Liver (tissue), 3 donors: ENCODE data around the gene SCRN2.

ENCODE experiments used
- FOXA1 ChIP-seq: IDR thresholded peaks from 2 replicates; pipeline ENCODE4 v1.6.1; 2016; ENCODE audit warnings: antibody characterized with exemption
- GABPA ChIP-seq, 2 donors: IDR thresholded peaks in 1 of 2; conservative IDR thresholded peaks in 1 of 2; 2 replicates each; pipeline ENCODE4 v1.6.1; 2016; ENCODE audit warnings: antibody characterized with exemption in 2 of 2, mild to moderate bottlenecking in 1 of 2, moderate library complexity in 1 of 2
- HNF4A ChIP-seq, 2 donors: conservative IDR thresholded peaks; 2 replicates each; pipeline ENCODE4 v1.6.1; 2016; ENCODE audit warnings: antibody characterized with exemption in 2 of 2, mild to moderate bottlenecking in 2 of 2
- JUND ChIP-seq, 2 donors: IDR thresholded peaks; 2 replicates each; pipeline ENCODE4 v1.6.1; 2016; ENCODE audit warnings: antibody characterized with exemption in 2 of 2
- RAD21 ChIP-seq, 2 donors: IDR thresholded peaks; 2 replicates each; pipeline ENCODE4 v1.6.1; 2016; ENCODE audit warnings: antibody characterized with exemption in 2 of 2, mild to moderate bottlenecking in 2 of 2
- RXRA ChIP-seq, 2 donors: IDR thresholded peaks; 2 replicates each; pipeline ENCODE4 v1.6.1; 2017 to 2018; ENCODE audit warnings: antibody characterized with exemption in 2 of 2, mild to moderate bottlenecking in 1 of 2
- SP1 ChIP-seq: IDR thresholded peaks from 2 replicates; pipeline ENCODE4 v1.6.1; 2018; ENCODE audit warnings: antibody characterized with exemption, mild to moderate bottlenecking
- TAF1 ChIP-seq: conservative IDR thresholded peaks from 2 replicates; pipeline ENCODE4 v1.6.1; 2016; ENCODE audit warnings: antibody characterized with exemption, mild to moderate bottlenecking
- YY1 ChIP-seq: IDR thresholded peaks from 2 replicates; pipeline ENCODE4 v1.6.1; 2016; ENCODE audit warnings: antibody characterized with exemption, mild to moderate bottlenecking
- TF ChIP-seq, protein P1 (sequence below): fragments of 150-350 bp; IDR thresholded peaks from 2 replicates; pipeline ENCODE4 v1.5.1; 2017; ENCODE audit warnings: improper control_type of control experiment, low read depth, low read length; ENCODE audit not compliant: missing input control
- TF ChIP-seq, protein P2 (sequence below): IDR thresholded peaks from 2 replicates; pipeline ENCODE4 v1.6.1; 2016; ENCODE audit warnings: antibody characterized with exemption
- TF ChIP-seq, protein P3 (sequence below): IDR thresholded peaks from 2 replicates; pipeline ENCODE4 v1.6.1; 2016; ENCODE audit warnings: antibody characterized with exemption
- TF ChIP-seq, protein P4 (sequence below): IDR thresholded peaks from 2 replicates; pipeline ENCODE4 v1.6.1; 2016; ENCODE audit warnings: antibody characterized with exemption, mild to moderate bottlenecking
- TF ChIP-seq, protein P5 (sequence below): IDR thresholded peaks from 2 replicates; pipeline ENCODE4 v1.6.1; 2016; ENCODE audit warnings: antibody characterized with exemption
- donor health status: healthy.
- donor health status: healthy.

DNA sequence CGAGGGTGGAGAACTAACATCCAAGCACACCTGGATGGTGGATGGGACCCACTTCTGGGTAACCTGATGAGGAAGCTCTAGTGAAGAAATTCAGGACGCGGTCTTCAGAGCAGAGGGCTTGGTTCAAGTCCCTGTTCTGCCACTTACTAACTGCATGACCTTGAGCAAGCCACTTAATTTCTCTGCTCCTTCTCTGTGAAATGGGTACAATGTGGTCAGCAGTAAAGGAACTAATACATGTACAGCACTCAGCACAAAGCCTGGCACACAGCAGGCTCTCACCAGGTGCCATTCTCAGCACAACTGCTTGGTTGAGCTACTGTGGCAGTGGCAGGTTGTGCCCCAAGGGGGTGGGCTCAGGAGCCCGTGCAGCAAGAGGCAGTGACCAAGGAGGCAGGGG, 17.6 kb downstream of the SCRN2 start:
- TF ChIP-seq, protein P1, sequence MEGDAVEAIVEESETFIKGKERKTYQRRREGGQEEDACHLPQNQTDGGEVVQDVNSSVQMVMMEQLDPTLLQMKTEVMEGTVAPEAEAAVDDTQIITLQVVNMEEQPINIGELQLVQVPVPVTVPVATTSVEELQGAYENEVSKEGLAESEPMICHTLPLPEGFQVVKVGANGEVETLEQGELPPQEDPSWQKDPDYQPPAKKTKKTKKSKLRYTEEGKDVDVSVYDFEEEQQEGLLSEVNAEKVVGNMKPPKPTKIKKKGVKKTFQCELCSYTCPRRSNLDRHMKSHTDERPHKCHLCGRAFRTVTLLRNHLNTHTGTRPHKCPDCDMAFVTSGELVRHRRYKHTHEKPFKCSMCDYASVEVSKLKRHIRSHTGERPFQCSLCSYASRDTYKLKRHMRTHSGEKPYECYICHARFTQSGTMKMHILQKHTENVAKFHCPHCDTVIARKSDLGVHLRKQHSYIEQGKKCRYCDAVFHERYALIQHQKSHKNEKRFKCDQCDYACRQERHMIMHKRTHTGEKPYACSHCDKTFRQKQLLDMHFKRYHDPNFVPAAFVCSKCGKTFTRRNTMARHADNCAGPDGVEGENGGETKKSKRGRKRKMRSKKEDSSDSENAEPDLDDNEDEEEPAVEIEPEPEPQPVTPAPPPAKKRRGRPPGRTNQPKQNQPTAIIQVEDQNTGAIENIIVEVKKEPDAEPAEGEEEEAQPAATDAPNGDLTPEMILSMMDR, result no peak
- TF ChIP-seq GABPA (IDR thresholded peaks at IDR 0.05 in 1 of 2, conservative IDR thresholded peaks at IDR 0.05 in 1 of 2), result no peak
- TF ChIP-seq FOXA1, result no peak
- TF ChIP-seq, protein P2, sequence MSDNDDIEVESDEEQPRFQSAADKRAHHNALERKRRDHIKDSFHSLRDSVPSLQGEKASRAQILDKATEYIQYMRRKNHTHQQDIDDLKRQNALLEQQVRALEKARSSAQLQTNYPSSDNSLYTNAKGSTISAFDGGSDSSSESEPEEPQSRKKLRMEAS, result no peak
- TF ChIP-seq, protein P3, sequence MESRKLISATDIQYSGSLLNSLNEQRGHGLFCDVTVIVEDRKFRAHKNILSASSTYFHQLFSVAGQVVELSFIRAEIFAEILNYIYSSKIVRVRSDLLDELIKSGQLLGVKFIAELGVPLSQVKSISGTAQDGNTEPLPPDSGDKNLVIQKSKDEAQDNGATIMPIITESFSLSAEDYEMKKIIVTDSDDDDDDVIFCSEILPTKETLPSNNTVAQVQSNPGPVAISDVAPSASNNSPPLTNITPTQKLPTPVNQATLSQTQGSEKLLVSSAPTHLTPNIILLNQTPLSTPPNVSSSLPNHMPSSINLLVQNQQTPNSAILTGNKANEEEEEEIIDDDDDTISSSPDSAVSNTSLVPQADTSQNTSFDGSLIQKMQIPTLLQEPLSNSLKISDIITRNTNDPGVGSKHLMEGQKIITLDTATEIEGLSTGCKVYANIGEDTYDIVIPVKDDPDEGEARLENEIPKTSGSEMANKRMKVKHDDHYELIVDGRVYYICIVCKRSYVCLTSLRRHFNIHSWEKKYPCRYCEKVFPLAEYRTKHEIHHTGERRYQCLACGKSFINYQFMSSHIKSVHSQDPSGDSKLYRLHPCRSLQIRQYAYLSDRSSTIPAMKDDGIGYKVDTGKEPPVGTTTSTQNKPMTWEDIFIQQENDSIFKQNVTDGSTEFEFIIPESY, result no peak
- TF ChIP-seq RAD21 (IDR thresholded peaks at IDR 0.05), result no peak
- TF ChIP-seq YY1, result no peak
- TF ChIP-seq, protein P4, sequence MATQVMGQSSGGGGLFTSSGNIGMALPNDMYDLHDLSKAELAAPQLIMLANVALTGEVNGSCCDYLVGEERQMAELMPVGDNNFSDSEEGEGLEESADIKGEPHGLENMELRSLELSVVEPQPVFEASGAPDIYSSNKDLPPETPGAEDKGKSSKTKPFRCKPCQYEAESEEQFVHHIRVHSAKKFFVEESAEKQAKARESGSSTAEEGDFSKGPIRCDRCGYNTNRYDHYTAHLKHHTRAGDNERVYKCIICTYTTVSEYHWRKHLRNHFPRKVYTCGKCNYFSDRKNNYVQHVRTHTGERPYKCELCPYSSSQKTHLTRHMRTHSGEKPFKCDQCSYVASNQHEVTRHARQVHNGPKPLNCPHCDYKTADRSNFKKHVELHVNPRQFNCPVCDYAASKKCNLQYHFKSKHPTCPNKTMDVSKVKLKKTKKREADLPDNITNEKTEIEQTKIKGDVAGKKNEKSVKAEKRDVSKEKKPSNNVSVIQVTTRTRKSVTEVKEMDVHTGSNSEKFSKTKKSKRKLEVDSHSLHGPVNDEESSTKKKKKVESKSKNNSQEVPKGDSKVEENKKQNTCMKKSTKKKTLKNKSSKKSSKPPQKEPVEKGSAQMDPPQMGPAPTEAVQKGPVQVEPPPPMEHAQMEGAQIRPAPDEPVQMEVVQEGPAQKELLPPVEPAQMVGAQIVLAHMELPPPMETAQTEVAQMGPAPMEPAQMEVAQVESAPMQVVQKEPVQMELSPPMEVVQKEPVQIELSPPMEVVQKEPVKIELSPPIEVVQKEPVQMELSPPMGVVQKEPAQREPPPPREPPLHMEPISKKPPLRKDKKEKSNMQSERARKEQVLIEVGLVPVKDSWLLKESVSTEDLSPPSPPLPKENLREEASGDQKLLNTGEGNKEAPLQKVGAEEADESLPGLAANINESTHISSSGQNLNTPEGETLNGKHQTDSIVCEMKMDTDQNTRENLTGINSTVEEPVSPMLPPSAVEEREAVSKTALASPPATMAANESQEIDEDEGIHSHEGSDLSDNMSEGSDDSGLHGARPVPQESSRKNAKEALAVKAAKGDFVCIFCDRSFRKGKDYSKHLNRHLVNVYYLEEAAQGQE, result no peak
- TF ChIP-seq TAF1, result no peak
- TF ChIP-seq, protein P5, sequence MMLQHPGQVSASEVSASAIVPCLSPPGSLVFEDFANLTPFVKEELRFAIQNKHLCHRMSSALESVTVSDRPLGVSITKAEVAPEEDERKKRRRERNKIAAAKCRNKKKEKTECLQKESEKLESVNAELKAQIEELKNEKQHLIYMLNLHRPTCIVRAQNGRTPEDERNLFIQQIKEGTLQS, result no peak
- no peak for TF ChIP-seq HNF4A (conservative IDR thresholded peaks at IDR 0.05)
- TF ChIP-seq JUND (IDR thresholded peaks at IDR 0.05), result no peak
- TF ChIP-seq SP1, result no peak
- TF ChIP-seq RXRA (IDR thresholded peaks at IDR 0.05), result no peak
